ENCODE results near the gene NAV2.

The NAV2 gene

DNA sequence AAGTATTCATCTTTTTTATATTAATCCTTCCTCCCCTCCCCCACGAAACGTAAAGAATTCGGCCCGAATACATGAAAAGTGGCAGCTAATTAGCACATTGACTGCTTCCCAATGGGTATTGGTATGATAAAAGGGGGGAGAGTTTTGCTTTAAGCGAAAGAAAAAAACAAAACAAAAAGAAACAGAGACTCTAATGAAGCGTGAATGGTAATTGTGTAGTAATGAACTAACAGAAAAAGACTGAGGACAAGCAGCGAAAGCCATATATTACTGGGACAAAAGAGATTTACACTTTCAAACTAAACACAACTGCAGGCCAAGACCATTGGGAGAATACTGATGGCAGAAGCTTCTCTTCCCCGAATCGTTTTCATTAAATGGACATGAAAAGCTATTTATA is 445.1 kb downstream of the NAV2 start:
- DNase-seq (ENCODE audit: low read depth), result no peak
- H3K4me3 ChIP-seq (ENCODE audit: low read length), result no peak overlapping the region
- TF ChIP-seq, protein P1, sequence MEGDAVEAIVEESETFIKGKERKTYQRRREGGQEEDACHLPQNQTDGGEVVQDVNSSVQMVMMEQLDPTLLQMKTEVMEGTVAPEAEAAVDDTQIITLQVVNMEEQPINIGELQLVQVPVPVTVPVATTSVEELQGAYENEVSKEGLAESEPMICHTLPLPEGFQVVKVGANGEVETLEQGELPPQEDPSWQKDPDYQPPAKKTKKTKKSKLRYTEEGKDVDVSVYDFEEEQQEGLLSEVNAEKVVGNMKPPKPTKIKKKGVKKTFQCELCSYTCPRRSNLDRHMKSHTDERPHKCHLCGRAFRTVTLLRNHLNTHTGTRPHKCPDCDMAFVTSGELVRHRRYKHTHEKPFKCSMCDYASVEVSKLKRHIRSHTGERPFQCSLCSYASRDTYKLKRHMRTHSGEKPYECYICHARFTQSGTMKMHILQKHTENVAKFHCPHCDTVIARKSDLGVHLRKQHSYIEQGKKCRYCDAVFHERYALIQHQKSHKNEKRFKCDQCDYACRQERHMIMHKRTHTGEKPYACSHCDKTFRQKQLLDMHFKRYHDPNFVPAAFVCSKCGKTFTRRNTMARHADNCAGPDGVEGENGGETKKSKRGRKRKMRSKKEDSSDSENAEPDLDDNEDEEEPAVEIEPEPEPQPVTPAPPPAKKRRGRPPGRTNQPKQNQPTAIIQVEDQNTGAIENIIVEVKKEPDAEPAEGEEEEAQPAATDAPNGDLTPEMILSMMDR (conservative IDR thresholded peaks at IDR 0.05; ENCODE audit: low read depth, low read length), result no peak

DNA sequence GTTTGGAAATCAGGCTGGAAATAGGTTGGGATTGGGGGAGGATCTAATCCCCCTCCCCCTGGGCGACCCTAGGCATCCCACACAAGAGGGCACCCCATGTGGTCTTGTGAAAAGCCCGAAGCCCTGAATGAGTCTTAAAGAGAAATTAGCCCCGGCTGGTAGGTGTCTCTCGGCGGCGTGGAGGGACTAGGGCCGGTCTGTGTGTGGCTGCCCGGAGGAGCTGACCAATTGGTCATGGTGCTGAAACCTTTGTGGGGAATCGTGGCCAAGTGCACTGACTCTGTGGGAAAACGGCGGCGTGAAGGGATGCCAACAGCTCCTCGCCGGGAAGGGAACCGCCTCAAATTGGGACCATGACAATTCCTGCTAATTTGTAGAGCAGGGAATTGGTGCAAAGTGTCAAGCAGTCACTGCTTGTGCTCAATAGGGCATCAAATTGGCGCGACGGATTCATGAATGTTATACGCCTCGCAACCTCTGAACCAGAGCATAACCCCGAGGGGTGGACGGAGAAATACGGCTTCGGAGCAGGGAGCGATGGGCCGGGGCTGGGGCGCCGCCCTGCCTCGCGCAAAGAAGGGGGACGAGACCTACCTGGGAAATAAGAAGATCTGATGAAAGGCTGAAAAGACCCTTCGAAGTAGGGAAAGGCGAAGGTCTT is 446.1 kb downstream of the NAV2 start:
- no peak for DNase-seq (ENCODE audit: low read depth)
- H3K4me3 ChIP-seq (ENCODE audit: low read length), result no peak overlapping the region
- TF ChIP-seq, protein P1 (conservative IDR thresholded peaks at IDR 0.05; ENCODE audit: low read depth, low read length), result no peak

DNA sequence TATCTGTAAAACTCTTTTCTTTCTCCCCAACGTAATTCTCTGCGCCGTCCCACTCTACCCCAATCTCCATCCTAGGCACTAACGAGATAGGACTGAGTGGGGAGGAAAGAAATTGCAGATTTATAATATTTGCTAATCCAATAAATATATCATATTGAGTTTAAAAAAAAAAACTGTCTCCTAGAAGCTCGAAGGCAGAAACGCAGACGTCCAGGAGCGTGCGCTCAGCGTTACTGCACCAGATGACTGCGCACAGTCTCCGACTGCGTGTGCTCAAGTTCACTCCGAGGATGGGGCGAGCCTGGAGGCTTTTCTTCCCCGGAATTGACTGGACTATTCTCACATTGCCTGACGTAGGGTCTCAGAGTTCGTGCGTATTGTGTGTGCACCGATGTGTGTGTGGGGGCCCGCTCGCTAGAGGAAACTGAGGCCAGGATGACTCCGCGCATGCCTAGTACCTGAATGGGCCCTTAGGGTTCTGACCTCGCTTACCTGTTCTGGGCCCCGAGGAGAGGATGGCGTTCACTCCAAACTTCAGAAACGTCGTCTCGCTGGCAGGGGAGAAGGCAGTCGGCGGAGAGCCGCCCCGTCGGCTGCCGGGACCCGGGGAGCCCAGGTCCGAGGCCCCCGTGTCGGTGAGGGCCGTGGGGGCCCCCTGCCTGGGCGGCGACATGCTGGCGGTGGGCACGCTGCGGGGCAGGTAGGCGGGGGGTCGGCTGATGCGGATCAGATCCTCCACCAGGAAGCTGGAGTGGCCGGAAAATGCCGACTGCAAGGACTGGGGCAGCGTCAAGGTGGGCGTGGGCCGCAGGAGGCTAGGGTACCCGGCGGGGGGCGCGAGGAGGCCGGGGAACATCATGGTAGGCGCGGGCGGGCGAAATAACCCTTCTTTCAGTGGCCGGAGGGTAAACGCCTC is 447.1 kb downstream of the NAV2 start:
- TF ChIP-seq, protein P1 (conservative IDR thresholded peaks at IDR 0.05; ENCODE audit: low read depth, low read length), result no peak
- H3K4me3 ChIP-seq (ENCODE audit: low read length), result no peak overlapping the region
- no peak for DNase-seq (ENCODE audit: low read depth)

DNA sequence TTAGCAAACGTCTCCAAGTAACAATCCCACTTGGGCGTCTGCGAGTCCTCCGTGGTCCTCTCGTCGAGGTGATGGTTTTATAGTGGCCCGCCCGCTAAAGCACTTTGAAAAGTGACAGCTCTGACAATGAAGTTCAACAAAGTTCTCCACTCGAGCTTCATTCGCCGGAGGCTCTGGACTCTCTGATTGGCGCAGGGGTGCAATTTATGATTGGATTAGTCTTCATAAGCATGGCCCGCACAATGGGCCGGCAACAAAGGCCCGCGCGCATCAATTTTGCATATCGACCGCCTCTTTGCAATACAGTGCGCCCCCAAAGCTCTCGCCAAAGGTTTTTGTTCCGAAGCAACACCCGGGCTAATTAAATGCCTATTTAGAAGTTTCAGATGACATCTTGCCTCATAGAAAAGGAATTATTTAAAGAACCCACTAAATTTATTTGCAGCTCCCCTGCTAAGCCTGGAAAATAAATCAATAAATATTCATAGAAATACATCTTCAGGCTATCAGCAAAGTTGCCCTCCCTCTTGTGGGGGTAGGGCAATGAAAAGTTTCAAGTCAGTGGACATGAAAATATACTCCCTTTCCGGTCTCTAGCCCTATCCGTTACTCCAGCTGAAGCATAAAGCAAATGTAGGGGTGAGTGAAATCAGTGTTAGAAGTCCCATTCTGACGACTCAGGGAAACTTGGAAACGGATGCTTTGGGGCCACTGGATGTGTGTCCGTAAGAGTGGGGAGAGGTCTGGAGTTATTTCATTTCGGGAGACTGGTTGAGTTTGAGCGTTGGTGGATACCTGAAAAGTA is 448.0 kb downstream of the NAV2 start, which contains the start of gene DBX1:
TSS of gene DBX1 (minus strand) at position 51 of the 805 bp plus-strand sequence. CDS start 151 bp downstream, outside the sequence.
- TF ChIP-seq, protein P1 (conservative IDR thresholded peaks at IDR 0.05; ENCODE audit: low read depth, low read length), result no peak
- DNase-seq (ENCODE audit: low read depth), result no peak
- H3K4me3 ChIP-seq (ENCODE audit: low read length), result no peak within 1 kb of the TSS

DNA sequence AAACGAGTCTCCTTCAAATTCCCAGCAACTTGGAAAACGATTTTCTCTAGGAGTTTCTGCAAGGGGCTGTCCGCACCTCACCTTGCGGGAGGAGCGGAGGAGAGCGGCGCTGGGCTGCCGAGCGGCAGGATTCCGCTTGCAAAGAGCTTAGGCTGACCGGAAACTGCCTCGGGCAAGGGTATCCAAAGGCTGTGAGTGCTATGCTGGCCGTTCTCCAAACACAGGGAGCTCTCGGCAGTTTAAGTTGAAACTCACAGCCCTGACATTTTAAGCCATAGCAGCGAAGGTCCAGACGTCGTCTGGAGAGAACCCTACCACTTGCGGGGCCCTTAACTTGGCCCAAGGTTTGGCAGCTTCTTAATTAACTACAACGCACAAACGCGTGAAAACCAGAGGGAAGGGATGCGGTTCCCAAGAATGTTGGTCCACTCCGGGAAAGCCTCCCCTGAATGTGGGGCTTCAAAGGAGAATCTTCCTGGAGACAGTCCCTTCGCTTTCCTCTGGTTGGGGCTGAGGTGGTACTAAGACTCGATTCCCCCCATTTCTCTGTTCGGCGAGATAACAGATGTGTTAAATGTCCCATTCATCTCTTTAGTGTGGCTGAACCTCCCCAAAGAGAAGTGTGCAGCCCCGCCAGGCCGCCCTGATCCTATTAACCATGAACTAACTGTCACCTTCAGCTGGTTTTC is 448.7 kb downstream of the NAV2 start:
- DNase-seq (ENCODE audit: low read depth), result no peak
- TF ChIP-seq, protein P1 (conservative IDR thresholded peaks at IDR 0.05; ENCODE audit: low read depth, low read length), result no peak
- no peak overlapping the region for H3K4me3 ChIP-seq (ENCODE audit: low read length)

DNA sequence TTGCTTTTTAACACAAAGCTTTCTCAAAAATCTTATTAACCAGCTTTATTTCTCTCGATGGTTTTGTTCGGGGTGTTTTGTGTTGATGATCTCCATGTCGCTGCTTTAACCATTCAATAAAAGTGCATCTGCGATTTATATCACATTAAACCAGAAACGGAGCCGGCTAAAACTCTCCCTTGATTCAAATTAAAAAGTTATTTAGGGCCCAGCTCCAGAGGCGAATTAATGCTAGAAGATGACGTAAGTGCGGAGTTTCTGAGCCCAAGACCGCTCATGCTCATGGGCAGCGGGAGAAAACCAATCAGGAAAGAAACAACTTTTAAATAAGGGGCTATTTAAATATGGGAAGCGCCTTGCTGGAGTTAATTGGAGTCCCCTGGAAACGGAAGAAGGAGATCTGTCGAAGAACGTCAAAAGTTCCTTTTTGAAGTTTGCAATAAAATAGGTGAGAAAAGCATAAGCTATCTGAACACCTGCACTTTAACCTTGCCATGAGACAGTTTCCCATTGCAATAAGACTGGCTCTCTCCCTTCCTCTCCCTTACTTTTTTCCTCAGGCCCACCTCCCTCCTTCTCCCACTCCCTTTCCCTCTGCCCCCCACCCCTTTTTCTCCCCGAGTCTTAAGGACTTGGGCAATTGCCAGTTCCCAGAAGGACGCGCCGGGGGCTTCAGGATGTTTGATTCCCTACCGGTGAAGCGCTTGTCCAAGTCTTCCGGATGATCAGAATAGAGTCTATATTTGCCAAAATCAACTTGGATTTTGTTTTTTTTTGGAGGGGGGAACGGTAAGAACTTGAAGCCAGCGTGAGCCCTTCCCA is 449.5 kb downstream of the NAV2 start:
- DNase-seq (ENCODE audit: low read depth), result no peak
- no peak overlapping the region for H3K4me3 ChIP-seq (ENCODE audit: low read length)
- TF ChIP-seq, protein P1 (conservative IDR thresholded peaks at IDR 0.05; ENCODE audit: low read depth, low read length), result no peak
